Panc1 (cell line): ENCODE data around the gene TMEM98. TPM values are rescaled to one million over a fixed set of nuclear protein-coding genes. Genes with fewer than 3 reads are reported as not detected.

Experiments used
- ATAC-seq: fragments of 200-7000 bp; cut with Tn5 transposase; 2 replicates; pipeline ENCODE4 v1.9.1; 2020; ENCODE audit warnings: mild to moderate bottlenecking, moderate library complexity
- BruUV-seq: library from RNA; stranded (reverse); fragments of 400-500 nt; replicated peaks from 2 replicates; lab custom pipeline; 2021; lab: Mats Ljungman, UMichigan
- CTCF ChIA-PET: fragments of 300-600 bp; sonication (Branson Sonifier 250); formaldehyde crosslinking; loops from one replicate; lab custom pipeline; 2022; ENCODE audit warnings: antibody characterized with exemption; lab: Charles Lee
- POLR2A ChIA-PET: fragments of 300-600 bp; sonication (Branson Sonifier 250); formaldehyde crosslinking; loops from one replicate; lab custom pipeline; 2022; ENCODE audit warnings: antibody characterized with exemption; lab: Charles Lee
- DNase-seq: peaks from one replicate; pipeline ENCODE4 v3.0.0-alpha.2; 2010; ENCODE audit warnings: low read depth, low spot score
- H3K27ac ChIP-seq: 2 replicates; pipeline ENCODE4 v1.5.1; 2011; ENCODE audit warnings: mild to moderate bottlenecking, low read length, inconsistent platforms
- H3K27me3 ChIP-seq: fragments of 200-500 bp; sonication (Bioruptor generic); 2 replicates; pipeline ENCODE4 v1.6.0; 2014; ENCODE audit warnings: low read length, inconsistent platforms; ENCODE audit not compliant: control insufficient read depth, insufficient read depth
- H3K36me3 ChIP-seq: fragments of 200-500 bp; sonication (Bioruptor generic); 2 replicates; pipeline ENCODE4 v1.5.1; 2014; ENCODE audit warnings: inconsistent platforms, mild to moderate bottlenecking, low read length, moderate library complexity; ENCODE audit not compliant: control insufficient read depth, insufficient read depth
- H3K4me1 ChIP-seq: 2 replicates; pipeline ENCODE4 v1.5.1; 2011; ENCODE audit warnings: inconsistent platforms, mild to moderate bottlenecking, low read length, moderate library complexity; ENCODE audit not compliant: control insufficient read depth, insufficient read depth
- H3K4me3 ChIP-seq, 2 experiments: 2 replicates each; pipeline ENCODE4 v1.5.1; 2011 to 2012; ENCODE audit warnings: low read depth in 2 of 2, low read length in 2 of 2, mild to moderate bottlenecking in 2 of 2, inconsistent platforms in 1 of 2, moderate library complexity in 1 of 2
- H3K9me3 ChIP-seq: fragments of 200-500 bp; sonication (Bioruptor generic); 2 replicates; pipeline ENCODE4 v1.5.1; 2014; ENCODE audit warnings: low read depth, mild to moderate bottlenecking, inconsistent platforms, low read length, moderate library complexity; ENCODE audit not compliant: control insufficient read depth, insufficient read depth
- POLR2AphosphoS5 ChIP-seq: IDR thresholded peaks from 2 replicates; pipeline ENCODE4 v1.6.1; 2012; ENCODE audit warnings: mild to moderate bottlenecking, low read depth, low read length, moderate library complexity
- SIN3A ChIP-seq: IDR thresholded peaks from 2 replicates; pipeline ENCODE4 v1.6.1; 2012; ENCODE audit warnings: low read depth, mild to moderate bottlenecking, low read length, moderate library complexity, borderline replicate concordance; ENCODE audit not compliant: insufficient read depth
- TCF7L2 ChIP-seq: IDR thresholded peaks from 2 replicates; pipeline ENCODE4 v1.6.1; 2011; ENCODE audit warnings: mild to moderate bottlenecking, low read depth, low read length, inconsistent platforms
- in situ Hi-C: cut with HindIII; loops from 2 replicates; pipeline ENCODE4 v1.10.0; 2016; ENCODE audit warnings: low sequenced_read_pairs, low pct_unique_long_range_greater_than_20kb
- intact Hi-C: fragments of 100-400 bp; cut with micrococcal nuclease; formaldehyde crosslinking; loops from one replicate; pipeline ENCODE4 v1.10.0; 2022; ENCODE audit not compliant: unreplicated experiment
- total RNA-seq: library from RNA; stranded (reverse); gene quantifications from one replicate; pipeline ENCODE4 v1.2.1, GENCODE V29; 2021; ENCODE audit not compliant: unreplicated experiment
- TF ChIP-seq, protein P1 (sequence below): fragments of 450-650 bp; IDR thresholded peaks from 2 replicates; pipeline ENCODE4 v1.5.1; 2017; ENCODE audit warnings: mild to moderate bottlenecking
- TF ChIP-seq, protein P2 (sequence below), 2 experiments: IDR thresholded peaks; 2 replicates each; pipeline ENCODE4 v1.6.1; 2011 to 2012; ENCODE audit warnings: low read depth in 2 of 2, control low read depth in 1 of 2, low read length in 1 of 2, mild to moderate bottlenecking in 1 of 2, moderate library complexity in 1 of 2; ENCODE audit not compliant: insufficient read depth in 1 of 2

TMEM98 gene
- total RNA-seq, 1 experiment from 2014 or later, result 2.2 TPM

DNA sequence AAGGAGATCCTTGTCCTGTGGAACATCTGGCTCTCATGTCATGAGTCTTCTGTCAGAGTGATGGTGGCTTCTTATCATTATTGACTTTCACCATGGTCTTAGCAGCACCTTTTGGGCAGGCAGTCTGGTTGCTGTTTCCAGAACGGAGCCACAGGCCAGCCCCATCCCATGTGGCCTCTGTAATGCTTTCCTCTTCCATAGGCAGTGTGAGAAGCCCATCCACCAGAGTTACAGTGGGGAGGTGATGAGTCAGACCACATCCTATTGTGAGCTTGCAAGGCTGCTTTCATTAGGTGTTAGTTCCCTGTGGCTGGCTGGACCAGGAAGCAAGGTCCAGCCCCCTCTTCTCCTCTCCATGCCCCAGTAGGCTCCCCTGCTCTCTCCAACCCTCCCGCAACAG lies 32.9 kb downstream of the TMEM98 start:
- Histone ChIP-seq H3K27ac (no peak overlapping the region), H3K4me3 (no peak overlapping the region), H3K4me1 (no peaks in the 10 kb centered on the region), H3K27me3 (peaks cover 4% of the 10 kb centered on the region), H3K9me3 (no peaks in the 10 kb centered on the region), H3K36me3 (no peaks in the 10 kb centered on the region)
- ATAC-seq (no peak), DNase-seq (no peak)
- POLR2A ChIA-PET, result no interaction called here
- intact Hi-C loops, result no loop called here
- CTCF ChIA-PET, result no interaction called here
- no TSS peak for BruUV-seq
- TF ChIP-seq, protein P1, sequence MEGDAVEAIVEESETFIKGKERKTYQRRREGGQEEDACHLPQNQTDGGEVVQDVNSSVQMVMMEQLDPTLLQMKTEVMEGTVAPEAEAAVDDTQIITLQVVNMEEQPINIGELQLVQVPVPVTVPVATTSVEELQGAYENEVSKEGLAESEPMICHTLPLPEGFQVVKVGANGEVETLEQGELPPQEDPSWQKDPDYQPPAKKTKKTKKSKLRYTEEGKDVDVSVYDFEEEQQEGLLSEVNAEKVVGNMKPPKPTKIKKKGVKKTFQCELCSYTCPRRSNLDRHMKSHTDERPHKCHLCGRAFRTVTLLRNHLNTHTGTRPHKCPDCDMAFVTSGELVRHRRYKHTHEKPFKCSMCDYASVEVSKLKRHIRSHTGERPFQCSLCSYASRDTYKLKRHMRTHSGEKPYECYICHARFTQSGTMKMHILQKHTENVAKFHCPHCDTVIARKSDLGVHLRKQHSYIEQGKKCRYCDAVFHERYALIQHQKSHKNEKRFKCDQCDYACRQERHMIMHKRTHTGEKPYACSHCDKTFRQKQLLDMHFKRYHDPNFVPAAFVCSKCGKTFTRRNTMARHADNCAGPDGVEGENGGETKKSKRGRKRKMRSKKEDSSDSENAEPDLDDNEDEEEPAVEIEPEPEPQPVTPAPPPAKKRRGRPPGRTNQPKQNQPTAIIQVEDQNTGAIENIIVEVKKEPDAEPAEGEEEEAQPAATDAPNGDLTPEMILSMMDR, result no peak
- TF ChIP-seq POLR2AphosphoS5 (no peak), TCF7L2 (no peak), SIN3A (no peak)
- TF ChIP-seq, protein P2, sequence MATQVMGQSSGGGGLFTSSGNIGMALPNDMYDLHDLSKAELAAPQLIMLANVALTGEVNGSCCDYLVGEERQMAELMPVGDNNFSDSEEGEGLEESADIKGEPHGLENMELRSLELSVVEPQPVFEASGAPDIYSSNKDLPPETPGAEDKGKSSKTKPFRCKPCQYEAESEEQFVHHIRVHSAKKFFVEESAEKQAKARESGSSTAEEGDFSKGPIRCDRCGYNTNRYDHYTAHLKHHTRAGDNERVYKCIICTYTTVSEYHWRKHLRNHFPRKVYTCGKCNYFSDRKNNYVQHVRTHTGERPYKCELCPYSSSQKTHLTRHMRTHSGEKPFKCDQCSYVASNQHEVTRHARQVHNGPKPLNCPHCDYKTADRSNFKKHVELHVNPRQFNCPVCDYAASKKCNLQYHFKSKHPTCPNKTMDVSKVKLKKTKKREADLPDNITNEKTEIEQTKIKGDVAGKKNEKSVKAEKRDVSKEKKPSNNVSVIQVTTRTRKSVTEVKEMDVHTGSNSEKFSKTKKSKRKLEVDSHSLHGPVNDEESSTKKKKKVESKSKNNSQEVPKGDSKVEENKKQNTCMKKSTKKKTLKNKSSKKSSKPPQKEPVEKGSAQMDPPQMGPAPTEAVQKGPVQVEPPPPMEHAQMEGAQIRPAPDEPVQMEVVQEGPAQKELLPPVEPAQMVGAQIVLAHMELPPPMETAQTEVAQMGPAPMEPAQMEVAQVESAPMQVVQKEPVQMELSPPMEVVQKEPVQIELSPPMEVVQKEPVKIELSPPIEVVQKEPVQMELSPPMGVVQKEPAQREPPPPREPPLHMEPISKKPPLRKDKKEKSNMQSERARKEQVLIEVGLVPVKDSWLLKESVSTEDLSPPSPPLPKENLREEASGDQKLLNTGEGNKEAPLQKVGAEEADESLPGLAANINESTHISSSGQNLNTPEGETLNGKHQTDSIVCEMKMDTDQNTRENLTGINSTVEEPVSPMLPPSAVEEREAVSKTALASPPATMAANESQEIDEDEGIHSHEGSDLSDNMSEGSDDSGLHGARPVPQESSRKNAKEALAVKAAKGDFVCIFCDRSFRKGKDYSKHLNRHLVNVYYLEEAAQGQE (IDR thresholded peaks at IDR 0.05; ENCODE audit: insufficient read depth in 1 of 2, low read depth in 2 of 2, low read length in 1 of 2), result no peak
- in situ Hi-C loops, result no loop called here

DNA sequence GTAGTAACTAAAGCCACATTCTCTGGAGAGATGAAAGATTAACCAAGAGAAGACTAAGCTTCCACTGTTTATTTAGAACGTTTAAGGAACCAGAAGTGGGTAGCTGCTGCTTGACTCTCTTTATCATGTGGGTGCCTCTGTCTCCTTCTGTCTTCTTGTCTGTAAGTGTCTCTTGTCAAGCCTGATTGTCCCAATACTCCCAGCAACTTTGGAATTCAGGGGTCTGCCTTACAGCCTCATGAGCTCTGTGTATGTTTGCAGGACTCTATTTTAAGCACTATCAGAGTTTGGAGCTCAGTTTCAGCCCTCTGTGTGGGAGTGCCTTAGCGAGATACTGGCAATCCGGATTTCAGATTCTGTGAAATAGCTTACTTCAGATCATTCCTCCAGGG lies 34.4 kb downstream of the TMEM98 start:
- ATAC-seq, result no peak
- Histone ChIP-seq H3K4me1 (no peaks in the 10 kb centered on the region), H3K4me3 (no peak overlapping the region), H3K36me3 (no peaks in the 10 kb centered on the region), H3K9me3 (no peaks in the 10 kb centered on the region), H3K27ac (no peak overlapping the region), H3K27me3 (no peaks in the 10 kb centered on the region)
- ChIA-PET CTCF (interaction anchor here (0.5 to 0.6 kb wide), 2 partner anchors 384 to 720 kb away, joined by 4 to 10 read pairs; no protein-coding TSS in a partner anchor), POLR2A (no interaction called here)
- BruUV-seq, result no TSS peak
- intact Hi-C loops, result no loop called here
- in situ Hi-C loops, result no loop called here
- TF ChIP-seq, protein P1, result no peak
- TF ChIP-seq SIN3A, result no peak
- no peak for TF ChIP-seq POLR2AphosphoS5
- TF ChIP-seq, protein P2 (IDR thresholded peaks at IDR 0.05; ENCODE audit: insufficient read depth in 1 of 2, low read depth in 2 of 2, low read length in 1 of 2), result no peak
- no peak for TF ChIP-seq TCF7L2
- no peak for DNase-seq
